HG03045 (cell line): ENCODE results near the gene COL8A1.
A peak's percentile ranks its signal among the peaks of the same experiment; 100 is the strongest.

ENCODE experiments used
- ATAC-seq: cut with Tn5 transposase; IDR thresholded peaks from one replicate; pipeline ENCODE4 v1.9.1; 2021; ENCODE audit warnings: mild to moderate bottlenecking, moderate library complexity; ENCODE audit not compliant: unreplicated experiment

The COL8A1 gene

DNA sequence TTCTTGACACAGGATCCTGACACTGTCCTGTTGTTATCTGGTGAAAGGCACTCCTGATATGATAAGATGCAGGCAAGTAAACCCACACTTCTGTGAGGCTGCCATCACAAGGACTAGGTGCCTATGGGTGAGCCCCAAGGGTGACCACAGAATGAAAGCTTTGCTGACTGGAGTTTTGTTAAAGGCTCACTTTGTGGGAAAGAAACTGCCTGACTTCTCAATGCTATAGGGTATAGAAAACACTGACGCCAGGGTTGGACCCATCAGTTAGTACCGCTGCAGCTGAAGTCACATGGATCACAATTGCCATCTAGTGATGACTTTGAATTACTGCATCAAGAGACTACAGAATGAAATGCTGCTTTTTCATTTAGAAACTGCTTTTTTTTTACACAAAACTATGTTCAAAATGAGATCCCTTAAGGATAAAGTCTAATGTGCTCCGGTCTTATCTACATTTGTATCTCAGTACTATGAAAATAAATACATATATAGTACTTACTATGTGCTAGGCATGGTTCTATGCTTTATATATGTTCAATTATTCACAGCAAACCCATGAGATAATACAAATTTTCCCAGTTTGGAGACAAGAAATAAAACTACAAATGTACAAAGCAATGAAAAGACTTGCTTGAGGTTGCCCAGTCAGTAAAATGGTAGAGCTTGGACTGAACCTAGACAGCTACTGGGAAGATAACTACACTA lies 115.0 kb downstream of the COL8A1 start:
- ATAC-seq, result peak; percentile 79

DNA sequence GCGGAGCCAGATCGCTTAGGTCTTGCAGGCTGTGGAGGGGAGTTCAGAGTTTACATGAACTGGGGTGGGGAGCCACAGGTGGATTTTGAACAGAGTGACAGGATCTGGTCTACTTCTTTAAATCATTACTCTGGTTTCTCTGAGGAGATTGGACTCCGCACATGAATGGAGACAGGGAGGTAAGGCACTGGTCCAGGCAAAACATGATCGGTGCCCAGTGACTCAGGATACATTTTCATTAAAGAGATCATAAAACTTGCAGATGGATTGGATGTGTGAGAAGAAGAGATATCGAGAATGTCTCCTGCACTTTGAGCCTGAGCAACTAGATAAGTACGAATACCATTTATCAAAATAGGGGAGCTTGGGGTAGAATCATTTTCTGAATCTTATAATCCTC lies 117.4 kb downstream of the COL8A1 start:
- no peak for ATAC-seq

DNA sequence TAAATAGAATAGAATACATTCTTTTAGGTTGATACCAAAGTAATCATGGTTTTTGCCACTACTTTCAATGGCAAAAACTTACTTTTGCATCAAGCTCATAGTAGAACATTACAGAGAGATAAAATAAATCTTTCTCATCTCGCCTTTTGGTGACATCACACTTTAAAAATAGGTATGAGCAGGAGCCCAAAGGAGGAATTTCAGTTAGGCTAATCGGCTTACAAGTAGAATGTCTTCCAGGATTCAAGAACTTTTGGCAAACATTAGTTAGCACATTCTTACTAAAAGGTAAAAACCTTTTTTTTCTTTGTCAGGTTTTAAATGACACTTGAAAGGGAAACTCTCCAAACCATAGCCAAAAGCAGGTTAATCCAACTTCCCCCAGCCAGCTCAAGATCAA lies 119.6 kb downstream of the COL8A1 start:
- no peak for ATAC-seq

DNA sequence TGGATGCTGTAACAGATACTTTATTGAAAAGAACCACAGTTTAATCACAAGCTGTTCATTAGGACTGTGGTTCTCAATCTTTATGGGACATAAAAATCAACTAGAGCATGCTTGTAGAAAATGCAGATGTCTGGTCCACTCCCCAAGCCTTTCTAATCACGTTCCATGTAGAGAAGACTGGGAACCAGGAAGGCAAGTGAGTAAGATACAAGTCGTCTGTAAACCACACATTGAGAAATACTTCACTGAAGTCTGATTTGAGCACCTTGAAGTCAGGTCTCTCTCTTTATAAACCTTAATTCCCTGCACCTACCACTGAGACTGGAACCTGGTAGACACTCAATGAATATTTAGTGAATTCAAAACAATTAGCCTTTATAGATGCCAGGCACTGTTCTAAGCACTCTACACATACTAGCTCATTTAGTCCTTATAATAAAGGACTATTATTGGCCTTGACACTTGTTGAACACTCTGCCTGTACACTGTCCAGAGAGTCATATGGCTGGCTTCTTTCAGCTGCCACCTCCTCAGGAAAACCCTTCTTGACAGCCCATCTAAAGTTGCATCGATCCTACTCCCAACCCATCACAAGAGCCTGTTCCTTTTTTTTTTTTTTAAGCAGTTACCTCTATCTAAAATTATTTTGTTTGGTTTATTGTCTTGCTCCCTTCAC lies 120.2 kb downstream of the COL8A1 start:
- ATAC-seq, result no peak

DNA sequence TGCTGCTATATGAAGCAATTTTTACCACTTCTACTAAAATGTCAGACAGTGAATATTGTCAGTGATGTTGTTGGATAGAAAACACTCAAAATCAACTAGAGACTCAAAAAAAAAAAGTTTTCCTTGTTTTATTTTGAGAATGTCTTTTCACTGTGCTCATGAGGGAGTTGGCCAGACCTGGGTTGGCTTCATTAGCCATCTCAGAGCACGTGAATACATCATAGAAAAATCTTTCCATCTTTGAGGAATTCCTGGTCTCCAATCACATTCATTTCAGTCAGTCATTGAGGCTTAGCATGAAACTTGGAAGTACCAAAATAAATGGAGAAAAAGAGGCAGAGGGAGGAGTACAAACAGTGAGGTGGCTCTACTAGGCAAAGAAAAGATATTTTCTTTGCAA lies 121.6 kb downstream of the COL8A1 start:
- ATAC-seq, result no peak

DNA sequence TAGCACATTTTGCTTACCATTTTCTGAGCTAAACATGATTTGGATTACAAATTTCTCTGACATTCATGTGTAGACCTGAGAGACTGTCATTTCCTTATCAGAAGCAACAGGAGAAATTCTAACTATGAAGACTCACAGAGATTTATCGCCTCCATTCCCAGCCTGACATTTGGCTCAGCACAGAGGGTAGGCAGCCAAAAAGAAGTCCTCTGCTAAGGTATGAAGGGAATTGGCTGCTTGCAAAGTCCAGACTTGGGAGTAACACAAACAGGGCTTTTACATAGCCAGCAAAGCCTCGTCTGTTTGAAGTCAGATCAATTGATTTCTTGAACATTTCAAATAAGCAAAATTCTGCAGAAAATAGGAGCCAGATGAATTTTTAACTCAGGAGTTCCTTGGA lies 122.2 kb downstream of the COL8A1 start:
- ATAC-seq, result no peak

DNA sequence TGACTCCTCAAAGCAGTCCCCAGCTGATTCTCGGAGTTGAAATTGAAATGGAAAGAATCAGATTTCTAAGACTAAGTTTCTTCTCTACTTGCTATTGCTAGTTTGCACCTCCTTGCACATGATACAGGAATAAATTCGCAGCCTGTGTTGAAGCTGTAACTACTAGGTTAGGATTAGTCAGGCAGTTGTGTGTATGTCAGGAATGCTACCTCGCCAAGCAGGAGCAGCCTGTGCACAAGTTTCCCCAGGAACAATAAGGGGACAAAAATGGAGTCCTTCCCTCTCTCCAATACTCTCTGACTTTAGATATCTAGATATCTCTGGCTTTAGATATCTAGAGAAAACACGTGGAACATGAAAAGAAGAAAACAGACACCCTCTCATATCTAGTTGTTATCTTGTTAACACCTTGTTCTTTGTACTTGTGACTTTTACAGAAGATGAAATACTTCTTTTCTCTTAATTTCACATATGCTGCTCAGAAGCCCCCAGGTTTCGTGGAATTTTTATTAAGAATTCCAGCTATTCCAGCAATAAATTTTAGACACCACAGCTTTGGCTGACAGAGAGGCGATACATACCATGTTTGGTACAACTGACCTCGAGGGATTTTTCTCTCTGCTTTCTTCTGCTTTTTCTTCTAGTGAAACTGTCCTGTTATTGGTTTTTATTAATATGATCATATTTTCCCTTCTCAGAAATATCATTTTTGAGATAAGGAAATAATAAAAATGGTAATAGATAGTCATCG lies 123.2 kb downstream of the COL8A1 start:
- no peak for ATAC-seq

- ATAC-seq, result no peak
Observed at GRCh38 chr3:99762901-99763300, 124.5 kb downstream of the COL8A1 start.

- no peak for ATAC-seq
Observed at GRCh38 chr3:99764377-99764776, 126.0 kb downstream of the COL8A1 start.

- no peak for ATAC-seq
Observed at GRCh38 chr3:99765042-99765942, 126.9 kb downstream of the COL8A1 start.

DNA sequence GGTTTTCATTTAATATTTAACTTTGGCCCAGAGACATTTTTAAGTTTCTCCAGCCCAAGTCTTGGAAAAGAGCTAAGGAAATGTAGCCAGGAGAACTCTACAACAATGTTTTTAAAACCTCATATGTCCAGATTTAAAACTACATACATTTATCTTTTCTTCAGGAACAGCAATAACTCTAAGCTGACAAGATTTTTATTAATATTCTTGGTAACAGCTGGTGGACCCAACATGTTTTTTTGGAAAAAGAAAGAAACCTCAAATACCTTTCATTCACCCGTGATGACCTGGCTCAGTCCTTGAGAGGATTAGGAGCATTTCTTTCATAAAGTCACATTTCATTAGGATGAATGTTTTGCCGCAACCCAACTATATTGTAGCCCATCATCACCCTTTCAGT lies 128.9 kb downstream of the COL8A1 start:
- ATAC-seq, result no peak

- no peak for ATAC-seq
Observed at GRCh38 chr3:99768126-99768525, 129.7 kb downstream of the COL8A1 start.

GRCh38 chr3:99768808-99769501 lies 130.6 kb downstream of the COL8A1 start:
- ATAC-seq, result no peak

DNA sequence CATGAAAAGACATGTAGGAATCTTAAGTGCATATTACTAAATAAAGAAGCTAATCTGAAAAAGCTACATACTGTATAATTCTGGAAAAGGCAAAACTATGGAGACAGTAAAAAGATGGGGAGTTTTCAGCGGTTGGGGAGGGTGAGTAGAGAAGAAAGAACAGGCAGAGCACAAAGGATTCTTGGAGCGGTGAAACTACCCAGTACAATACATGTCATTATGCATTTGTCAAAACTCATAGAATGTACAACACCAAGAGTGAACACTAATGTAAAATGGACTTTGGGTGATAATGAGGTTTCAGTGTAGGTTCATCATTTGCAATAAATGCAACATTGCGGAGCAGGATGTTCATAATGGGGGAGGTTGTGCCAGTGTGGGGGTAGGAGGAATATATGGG lies 133.8 kb downstream of the COL8A1 start:
- ATAC-seq, result no peak

DNA sequence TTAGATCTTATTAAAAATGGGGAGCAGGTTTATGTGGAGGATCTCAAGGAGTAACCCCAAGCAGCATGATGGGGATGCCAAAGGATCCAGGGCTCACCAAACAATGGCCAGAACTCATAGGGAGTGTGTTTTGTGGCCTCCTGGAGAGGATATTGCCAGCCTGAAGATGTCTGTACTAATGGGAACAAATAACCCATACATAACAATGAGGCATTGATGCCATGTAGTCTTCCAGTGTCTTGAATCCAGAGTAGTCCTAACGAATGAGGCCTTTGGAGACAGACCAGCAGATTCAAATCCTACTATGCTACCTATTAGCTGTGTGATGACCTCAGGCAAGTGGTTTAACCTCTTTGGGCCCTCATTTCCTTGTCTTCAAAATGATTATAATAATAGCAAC lies 134.3 kb downstream of the COL8A1 start:
- no peak for ATAC-seq

DNA sequence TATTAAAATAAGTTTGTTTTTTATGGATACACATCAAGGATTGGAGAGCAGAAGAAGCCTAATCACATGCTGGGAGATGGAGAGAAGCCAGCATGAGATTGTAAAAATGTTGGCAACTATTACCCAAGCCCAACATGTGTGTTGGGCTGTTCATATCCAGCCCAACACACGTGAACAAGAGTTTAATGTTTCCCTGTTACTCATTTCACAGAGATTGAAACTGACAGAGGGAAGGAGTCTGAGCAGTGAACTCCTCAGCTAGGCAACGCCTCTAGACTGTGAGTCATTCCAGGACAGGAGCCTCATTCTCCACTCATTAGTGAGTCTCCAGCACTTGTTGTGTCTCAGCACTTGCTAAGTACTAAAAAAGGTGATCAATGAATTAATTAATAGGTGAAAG lies 136.1 kb downstream of the COL8A1 start:
- ATAC-seq, result peak; percentile 93

DNA sequence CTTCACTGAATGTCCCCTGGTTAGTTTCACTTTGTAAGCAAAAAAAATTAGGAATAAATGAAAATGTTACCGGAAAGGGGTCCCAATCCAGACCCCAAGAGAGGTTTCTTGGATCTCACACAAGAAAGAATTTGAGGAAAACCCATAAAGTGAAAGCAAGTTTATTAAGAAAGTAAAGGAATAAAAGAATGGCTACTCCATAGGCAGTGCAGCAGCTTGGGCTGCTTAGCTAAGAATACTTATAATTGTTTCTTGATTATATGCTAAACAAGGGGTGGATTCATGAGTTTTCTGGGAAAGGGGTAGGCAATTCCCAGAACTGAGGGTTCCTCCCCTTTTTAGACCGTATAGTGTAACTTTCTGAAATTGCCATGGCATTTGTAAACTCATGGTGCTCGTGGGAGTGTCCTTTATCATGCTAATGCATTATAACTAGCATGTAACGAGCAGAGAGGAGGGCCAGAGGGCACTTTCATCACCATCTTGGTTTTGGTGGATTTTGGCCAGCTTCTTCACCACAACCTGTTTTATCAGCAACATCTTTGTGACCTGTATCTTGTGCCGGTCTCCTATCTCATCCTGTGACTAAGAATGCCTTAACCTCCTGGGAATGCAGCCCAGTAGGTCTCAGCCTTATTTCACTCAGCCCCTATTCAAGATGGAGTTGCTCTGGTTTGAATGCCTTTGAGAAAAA lies 138.3 kb downstream of the COL8A1 start:
- no peak for ATAC-seq

- ATAC-seq, result no peak
Observed at GRCh38 chr3:99777210-99777549, 138.8 kb downstream of the COL8A1 start.

DNA sequence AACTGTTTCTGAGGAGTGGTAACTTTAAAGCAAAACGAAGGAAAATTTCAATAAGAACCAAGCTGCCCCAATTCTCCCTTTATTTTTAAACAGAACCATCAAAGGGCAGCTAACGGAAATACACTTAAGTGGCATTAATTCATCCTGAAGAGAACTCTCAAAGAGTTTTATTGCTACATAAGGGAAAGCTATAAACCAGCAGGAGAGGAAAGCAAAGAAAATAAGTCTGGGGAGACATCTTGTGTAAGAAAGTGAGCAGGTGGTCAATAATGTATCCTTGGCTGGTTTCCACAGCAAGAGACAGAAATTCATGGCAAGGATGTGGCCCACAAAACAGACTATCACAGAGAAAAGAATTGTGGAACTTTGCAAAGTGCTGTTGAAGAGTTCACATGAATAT lies 139.3 kb downstream of the COL8A1 start:
- ATAC-seq, result no peak

GRCh38 chr3:99780749-99781148 lies 142.4 kb downstream of the COL8A1 start:
- ATAC-seq, result no peak
